NOMO-1 (cell line): ENCODE measurements around the gene UBE2G2.

Source experiments
- DNase-seq, 2 experiments: peaks; one replicate each; lab custom pipeline; 2025; ENCODE audit not compliant: unreplicated experiment in 2 of 2; lab: John Stamatoyannopoulos, UW

The UBE2G2 gene

GRCh38 chr21:44753357-44753756 is 48.3 kb downstream of the UBE2G2 start:
- DNase-seq: no peak

- DNase-seq: no peak
Measured at GRCh38 chr21:44752671-44753235, 48.9 kb downstream of the UBE2G2 start.

DNA sequence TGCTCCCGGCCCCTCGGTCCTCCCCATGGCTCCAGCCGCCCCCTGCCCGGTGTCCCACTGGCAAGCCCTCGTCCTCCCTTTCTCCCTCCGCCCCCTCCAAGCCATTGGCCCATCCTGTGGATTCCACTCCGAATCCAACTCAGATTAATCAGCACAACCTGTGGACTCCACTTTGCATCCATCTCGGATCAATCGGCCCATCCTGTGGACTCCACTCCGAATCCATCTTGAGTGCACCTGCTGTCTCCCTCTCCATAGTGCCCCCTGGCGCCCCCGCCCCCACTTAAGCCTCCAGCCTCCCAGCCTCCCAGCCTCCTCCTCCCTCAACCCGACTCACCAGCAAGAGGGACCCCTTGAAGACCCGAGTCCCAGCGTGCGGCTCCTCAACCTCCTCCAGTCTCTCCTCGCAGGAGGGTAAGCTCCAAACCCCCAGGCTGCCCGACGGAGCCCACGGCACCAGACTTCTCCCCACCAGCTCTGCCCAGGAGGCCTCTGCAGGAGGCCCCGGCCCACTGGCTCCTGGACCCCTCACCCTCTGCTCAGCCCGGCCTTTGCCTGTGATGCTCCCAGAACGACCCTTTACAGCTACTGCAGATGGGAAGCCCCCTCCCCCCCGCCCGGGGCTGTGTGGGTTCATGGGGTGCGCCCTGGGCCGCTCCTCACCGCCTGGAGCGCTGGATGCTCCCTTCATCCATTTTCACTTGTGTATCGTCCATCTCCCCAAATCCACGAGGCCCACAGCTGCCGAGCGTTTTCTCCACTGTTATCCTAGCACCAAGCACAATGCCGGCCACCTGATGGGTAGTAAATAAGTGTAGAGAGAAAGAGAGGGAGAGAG is 49.6 kb downstream of the UBE2G2 start:
- DNase-seq: no peak

DNA sequence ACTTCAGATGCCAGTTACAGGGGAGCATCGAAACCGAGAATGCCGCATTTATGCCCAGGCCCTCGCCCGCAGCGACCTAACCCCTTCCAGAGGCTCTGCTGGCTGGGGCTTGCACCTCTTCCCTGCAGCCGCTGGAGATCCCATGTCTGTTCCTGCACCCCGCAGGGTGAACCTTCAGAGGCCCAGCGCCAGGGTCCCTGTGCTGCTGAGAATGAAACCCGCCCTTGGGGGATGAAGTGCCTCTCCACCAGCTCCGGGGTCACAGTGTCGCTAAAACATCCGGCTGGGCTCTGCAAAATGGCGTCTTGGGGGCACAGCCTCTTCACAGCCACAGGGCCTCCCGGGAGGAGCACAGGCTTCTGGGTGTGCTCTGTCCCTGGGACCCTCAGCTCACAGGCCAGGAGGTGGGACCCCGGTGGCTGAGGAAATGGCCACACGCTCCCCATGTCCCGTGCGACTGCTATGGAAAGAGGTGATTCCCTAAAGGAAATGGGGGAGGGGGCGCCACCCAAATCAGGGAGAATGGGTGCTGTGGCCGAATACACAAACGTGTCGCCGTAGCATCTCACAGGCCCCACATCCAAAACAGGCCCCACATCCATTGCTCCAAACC is 50.3 kb downstream of the UBE2G2 start:
- DNase-seq: no peak

- DNase-seq: no peak
Measured at GRCh38 chr21:44750675-44751025, 51.0 kb downstream of the UBE2G2 start.

DNA sequence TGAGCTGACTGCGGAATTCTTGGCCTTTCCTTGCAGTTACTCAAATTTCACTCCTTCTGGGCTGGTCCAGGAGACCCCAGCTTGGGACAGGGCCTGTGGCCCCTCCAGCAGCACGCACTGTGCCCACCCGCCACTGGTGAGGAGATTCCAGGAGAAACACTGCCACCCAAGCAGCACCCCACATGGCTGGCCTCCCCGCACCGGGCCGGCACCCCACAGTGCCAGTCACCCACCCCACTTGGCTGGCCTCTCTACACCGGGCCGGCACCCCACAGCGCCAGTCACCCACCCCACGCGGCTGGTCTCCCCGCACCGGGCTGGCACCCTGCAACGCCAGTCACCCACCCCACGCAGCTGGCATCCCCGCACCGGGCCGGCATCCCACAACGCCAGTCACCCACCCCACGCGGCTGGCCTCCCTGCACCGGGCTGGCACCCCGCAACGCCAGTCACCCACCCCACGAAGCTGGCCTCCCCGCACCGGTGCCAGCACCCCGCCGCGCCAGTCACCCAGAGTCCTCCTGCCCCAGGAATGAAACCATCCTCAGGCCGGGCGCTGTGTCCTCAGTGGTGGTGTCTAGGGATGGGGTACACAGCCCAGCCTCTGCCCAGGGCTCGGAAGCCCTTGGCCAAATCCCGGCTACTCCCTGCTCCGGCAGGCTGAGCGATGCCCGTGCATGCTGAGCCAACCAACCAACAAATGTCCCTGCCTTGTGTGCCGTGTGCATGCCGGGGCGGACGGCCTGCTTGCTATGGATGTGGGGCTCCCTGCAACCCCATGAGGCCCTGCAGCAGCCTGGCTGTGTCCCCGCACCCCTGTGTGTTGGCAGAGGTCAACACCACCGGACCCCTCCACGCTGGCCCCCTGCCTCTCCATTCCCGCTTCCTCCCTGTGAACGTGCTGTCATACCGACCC is 51.6 kb downstream of the UBE2G2 start:
- no peak for DNase-seq

DNA sequence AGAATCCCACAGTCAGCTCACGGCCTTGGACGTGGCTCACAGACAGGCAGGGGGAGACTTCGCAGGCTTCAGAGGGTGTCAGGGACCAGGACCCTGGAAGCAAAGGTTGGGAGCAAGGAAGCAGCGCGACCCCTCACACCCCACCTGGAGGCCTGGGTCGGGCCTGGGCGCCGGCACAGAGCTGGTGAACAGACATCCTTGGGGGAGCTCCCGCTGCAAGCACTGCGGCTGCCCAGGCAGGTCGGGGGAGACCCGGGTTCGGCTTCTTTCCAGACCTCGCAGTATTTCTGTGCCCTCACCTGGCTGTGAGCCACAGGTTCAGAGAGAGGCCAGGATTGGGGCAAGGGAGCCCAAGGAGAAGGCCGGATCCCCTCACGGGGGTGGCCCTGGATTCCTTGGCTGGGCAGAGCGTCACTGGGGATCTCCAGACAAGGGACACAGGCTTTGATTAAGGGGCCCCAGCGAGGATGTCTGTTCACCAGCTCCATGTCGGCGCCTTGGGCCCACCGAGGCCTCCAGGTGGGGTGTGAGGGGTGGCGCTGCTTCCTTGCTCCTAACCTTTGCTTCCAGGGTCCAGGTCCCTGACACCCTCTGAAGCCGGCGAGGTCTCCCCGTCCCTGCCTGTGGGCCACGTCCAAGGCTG is 52.4 kb downstream of the UBE2G2 start:
- DNase-seq: no peak

GRCh38 chr21:44748621-44749020 is 53.0 kb downstream of the UBE2G2 start:
- no peak for DNase-seq

GRCh38 chr21:44742418-44743153 is 59.0 kb downstream of the UBE2G2 start:
- DNase-seq: peak in 1 of 2 experiments; percentile 1

- no peak for DNase-seq
Measured at GRCh38 chr21:44741921-44742320, 59.7 kb downstream of the UBE2G2 start.

GRCh38 chr21:44740742-44741141 is 60.9 kb downstream of the UBE2G2 start:
- DNase-seq: no peak

GRCh38 chr21:44739316-44739715 is 62.3 kb downstream of the UBE2G2 start:
- DNase-seq: no peak

- DNase-seq: no peak
Measured at GRCh38 chr21:44738621-44739020, 63.0 kb downstream of the UBE2G2 start.

GRCh38 chr21:44737706-44738354 is 63.8 kb downstream of the UBE2G2 start:
- DNase-seq: no peak

DNA sequence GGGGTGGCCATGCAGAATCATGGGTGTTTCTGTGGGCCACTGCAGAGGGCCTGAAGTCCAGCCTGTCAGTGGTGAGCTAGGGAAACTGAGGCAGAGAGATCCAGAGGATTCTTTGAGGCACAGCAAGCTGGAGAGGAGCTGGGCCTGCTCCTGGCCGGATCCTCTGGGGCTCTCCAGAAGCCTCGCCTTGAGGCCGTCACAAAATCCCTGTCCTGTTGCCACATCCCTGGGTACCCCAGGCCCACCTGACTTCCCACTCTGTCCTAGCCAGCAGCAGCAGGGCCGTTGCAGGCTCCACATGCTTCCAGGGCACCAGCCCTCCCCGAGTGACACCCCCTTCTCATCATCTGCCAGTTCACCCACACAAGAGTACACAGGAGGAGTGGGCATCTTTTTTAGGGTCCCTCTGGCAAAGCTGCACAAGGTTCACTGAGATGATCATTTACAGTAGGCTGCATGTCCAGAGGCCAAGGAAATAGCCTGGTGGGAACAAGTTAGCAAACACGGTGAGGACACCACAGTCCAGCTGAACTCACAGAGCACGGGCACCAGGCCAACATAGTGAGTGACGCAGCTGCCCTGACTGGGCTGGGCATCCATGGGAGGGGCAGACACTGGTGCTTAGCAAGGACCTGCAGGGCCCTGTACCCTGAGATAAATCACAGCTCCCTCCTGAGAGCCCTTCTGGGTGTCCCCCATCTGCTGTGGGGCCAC is 65.2 kb downstream of the UBE2G2 start:
- DNase-seq: no peak

- DNase-seq: no peak
Measured at GRCh38 chr21:44735821-44736220, 65.8 kb downstream of the UBE2G2 start.

- no peak for DNase-seq
Measured at GRCh38 chr21:44734841-44735240, 66.8 kb downstream of the UBE2G2 start.

- no peak for DNase-seq
Measured at GRCh38 chr21:44734026-44734745, 67.4 kb downstream of the UBE2G2 start.
